Endometrial microvascular endothelial cells (primary cell): ENCODE results near the gene RORB. TPM values are rescaled to one million over a fixed set of nuclear protein-coding genes. Genes with fewer than 3 reads are reported as not detected.

Source experiments
- in situ Hi-C: cut with HindIII; loops from 2 replicates; pipeline ENCODE4 v1.10.0; 2017; ENCODE audit warnings: low sequenced_read_pairs, low pct_unique_long_range_greater_than_20kb; ENCODE audit errors: inconsistent ontology term
- total RNA-seq: library from RNA; depleted of rRNA; stranded (reverse); fragments of >200 nt; gene quantifications from one replicate; pipeline ENCODE4 v1.2.3, GENCODE V29; 2015; ENCODE audit errors: inconsistent ontology term

The RORB gene
- total RNA-seq: not detected

- in situ Hi-C loops: no loop called here
These were observed at the start of gene RORB for GRCh38 chr9:74496819-74497747. TSS of gene RORB (plus strand) at chr9:74497335. CDS start at chr9:74497977, 642 bp downstream.

- in situ Hi-C loops: no loop called here
These were observed 49.5 kb upstream of the RORB start for GRCh38 chr9:74447451-74448193.

DNA sequence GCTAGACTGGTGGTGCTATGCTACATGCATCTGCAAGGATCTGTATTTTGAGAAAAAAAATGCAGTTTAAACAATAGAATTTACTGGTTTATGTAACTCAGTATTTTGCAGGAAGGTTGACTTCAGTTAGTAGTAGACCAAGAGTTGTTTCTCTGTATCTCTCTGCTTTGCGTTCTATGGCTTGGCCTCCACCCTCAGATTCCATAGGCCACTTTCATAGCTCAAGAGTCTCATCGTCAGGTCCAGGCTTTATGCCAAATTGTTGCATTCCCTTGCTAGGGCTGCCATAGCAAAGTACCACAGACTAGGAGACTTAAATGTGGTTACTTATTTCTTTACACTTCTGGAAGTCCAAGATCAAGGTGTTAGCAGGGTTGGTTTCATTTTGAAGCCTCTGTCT lies 48.1 kb upstream of the RORB start:
- in situ Hi-C loops: no loop called here

DNA sequence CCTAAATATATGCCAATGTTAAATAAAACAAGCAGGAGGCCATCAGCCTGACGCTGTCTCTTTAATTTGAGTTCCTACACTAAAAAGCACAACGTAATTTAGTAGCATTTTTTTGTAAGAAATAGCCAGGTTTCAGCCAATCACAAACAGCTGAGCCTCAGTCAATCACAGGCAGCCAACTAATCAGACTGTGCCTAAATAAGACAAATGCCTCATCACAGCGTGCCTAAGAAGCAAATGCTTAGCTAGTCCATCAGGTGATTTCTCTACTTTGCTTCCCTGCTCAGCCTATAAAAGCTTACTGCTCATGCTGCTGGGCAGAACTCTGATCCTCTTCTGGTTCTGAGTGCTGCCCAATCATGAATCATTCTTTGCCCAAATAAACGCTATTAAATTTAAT lies 38.3 kb upstream of the RORB start:
- in situ Hi-C loops: no loop called here

DNA sequence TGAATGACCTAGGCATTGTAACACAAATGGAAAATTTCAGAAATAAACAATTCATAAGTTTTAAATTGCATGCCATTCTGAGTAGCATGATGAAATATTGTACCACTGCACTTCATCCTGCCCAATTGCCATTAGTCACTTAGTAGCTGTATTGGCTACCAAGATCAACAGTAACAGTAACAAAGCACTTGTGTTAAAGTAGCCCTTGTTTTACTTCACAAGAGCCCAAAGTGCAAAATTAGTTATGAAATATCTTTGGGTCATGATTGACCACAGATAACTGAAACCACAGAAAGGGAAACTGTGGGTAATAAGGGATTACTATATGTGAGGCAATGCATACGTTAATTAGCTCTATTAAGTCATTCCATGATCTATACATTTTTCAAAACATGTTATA lies 33.3 kb upstream of the RORB start:
- in situ Hi-C loops: no loop called here

DNA sequence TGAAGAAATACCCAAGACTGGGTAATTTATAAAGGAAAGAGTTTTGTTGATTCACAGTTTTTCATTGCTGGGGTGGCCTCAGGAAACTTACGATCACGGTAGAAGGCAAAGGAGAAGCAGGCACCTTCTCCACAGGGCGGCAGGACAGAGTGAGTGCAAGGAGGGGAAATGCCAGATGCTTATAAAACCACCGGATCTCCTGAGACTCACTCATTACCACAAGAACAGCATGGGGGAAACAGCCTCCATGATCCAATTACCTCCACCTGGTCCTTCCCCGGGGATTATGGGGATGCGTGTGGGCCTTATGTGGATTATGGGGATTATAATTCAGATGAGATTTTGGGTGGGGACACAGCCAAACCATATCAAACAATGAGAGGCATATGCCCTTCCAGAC lies 18.5 kb upstream of the RORB start:
- in situ Hi-C loops: no loop called here

GRCh38 chr9:74479711-74480110 lies 17.4 kb upstream of the RORB start:
- in situ Hi-C loops: no loop called here

GRCh38 chr9:74487395-74487794 lies 9.7 kb upstream of the RORB start:
- in situ Hi-C loops: no loop called here

DNA sequence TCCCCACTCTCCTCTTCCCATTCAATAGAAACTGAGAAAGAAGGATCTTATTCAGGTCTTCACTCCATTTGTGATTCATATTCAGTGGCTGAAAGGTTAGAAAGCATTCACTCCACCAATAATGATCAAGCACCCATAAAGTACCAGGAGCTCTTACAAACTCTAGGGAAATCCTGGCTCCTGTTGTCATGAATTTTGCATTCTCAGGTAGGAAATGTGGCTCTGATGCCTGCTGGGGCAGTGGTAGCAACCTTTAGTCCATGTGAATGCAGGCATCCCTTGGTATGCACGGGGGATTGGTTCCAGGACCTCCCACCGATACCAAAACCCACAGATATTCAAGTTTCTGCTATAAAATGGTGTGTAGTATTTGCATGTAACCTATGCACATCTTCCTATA lies 3.6 kb upstream of the RORB start:
- in situ Hi-C loops: no loop called here

GRCh38 chr9:74494490-74494889 lies 2.6 kb upstream of the RORB start:
- in situ Hi-C loops: no loop called here

- in situ Hi-C loops: no loop called here
These were observed 729 bp upstream of the RORB start for GRCh38 chr9:74496406-74496805.

DNA sequence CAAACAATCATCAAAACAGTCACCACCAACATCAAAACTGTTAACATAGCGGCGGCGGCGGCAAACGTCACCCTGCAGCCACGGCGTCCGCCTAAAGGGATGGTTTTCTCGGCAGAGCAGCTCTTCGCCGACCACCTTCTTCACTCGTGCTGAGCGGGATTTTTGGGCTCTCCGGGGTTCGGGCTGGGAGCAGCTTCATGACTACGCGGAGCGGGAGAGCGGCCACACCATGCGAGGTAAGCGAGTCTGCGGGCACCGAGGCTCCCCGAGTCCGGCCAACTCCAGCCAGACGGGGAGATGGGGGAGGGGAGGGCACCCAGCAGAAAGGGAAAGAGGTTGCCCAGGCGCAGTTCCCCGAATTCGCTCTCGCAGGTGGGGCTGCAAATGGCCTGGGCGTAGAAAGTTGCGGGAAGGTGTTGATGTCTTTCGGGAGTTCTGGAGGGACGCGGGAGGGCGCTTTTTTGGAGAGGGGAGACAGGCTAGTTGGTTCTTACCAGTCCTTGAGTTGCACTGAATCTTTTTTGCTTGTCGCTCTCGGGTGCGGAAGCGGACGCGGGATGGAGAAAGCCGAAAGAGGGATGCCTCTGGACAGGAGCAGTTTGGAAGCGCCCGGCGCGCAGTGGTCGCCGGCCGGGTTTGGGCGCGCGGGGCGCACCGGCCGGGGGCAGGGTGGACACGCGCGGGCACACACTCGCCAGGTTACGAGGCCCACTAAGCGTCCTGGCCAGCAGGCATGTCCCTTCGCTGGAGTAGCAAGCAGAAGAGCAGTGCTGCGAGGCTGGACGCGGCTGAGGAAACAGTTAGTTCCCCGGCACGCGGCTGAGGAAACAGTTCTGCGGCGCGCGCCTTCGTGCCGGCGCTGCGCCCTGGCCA lies 849 bp downstream of the RORB start:
- in situ Hi-C loops: no loop called here

- in situ Hi-C loops: no loop called here
These were observed 1.5 kb downstream of the RORB start for GRCh38 chr9:74498621-74499095.

DNA sequence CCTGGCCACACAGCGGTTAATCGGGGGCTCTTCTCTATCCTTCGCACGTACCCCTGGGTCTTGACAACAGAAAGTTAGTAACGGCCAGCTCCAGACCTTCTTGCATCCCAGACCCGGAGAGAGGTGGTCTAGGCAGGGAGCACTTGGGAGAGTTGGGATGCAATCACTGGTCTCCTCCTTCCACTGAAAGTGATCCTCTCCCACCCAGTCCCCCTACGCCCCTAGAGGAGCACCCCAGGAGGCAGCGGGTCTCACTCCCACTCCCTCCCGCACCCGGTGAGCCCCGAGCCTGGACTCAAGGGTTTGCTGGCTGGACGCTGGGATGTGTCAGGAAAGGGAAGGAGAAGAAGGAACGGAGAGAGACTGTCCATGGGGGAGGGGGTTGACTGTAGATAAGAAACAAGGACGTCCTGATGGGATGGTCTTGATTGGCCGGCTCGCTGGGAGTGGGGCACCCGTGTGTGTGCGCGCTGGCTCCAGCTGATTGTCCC lies 2.0 kb downstream of the RORB start:
- in situ Hi-C loops: no loop called here

- in situ Hi-C loops: no loop called here
These were observed 2.8 kb downstream of the RORB start for GRCh38 chr9:74499770-74500583.

DNA sequence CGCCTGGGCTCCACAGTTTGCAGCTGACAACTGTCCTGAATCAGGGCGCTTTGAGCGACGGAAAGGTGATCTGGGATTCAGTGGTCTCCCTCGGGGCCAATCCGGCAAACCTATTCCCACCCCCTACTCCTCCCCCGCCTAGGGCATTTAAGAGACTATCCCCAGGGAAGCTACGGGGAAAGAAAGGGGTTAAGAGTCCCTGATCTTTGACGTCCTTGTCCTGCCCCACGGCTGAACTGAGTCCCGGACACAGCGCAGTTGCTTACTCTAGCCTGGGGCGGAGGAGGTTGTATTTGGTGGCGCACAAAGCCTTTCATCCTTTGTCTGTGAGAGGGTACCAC lies 3.4 kb downstream of the RORB start:
- in situ Hi-C loops: no loop called here

DNA sequence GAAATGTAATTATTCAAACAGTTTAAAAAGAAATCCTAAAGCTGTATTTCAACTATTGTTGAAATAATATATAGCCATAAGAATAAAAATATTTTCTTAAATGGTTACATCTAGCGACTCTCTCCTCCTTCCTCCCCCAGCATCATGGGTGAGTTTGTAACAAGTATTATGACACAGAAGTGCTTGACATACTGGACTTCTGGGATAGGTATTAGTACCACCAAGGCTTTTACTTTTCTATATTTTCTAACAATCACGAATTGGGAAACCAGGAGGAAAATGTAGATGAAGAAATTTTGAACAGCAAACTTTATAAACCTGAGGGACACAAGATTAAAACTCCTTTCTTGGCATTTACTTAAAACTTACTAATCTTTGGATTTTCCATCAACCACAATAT lies 4.4 kb downstream of the RORB start:
- in situ Hi-C loops: no loop called here

DNA sequence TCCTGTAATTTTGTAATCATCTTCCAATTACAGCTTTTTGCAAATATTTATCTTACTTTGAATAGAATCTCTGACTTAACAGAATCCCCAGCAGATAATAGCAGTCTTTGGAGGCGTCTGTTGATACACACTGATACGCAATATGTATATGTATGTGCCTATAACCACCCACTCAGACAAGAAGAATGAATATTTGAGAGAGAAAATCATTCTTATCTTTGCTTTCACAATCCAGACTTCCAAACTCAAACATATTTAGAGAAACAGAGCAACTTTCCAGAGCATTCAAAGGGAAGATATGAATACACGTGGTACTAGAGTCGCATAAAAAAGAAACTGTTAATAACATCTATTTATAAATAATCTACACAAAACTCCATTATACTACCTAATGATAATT lies 6.1 kb downstream of the RORB start:
- in situ Hi-C loops: no loop called here
